ENCODE data around the gene CHD6. TPM values are rescaled to one million over a fixed set of nuclear protein-coding genes. Genes with fewer than 3 reads are reported as not detected.

The CHD6 gene
- total and polyA plus RNA-seq, 2 of the 13 experiments (the other 11 are each of a cell fraction or from before 2014, with no cell fraction given) = 14.4 to 52.0 TPM

DNA sequence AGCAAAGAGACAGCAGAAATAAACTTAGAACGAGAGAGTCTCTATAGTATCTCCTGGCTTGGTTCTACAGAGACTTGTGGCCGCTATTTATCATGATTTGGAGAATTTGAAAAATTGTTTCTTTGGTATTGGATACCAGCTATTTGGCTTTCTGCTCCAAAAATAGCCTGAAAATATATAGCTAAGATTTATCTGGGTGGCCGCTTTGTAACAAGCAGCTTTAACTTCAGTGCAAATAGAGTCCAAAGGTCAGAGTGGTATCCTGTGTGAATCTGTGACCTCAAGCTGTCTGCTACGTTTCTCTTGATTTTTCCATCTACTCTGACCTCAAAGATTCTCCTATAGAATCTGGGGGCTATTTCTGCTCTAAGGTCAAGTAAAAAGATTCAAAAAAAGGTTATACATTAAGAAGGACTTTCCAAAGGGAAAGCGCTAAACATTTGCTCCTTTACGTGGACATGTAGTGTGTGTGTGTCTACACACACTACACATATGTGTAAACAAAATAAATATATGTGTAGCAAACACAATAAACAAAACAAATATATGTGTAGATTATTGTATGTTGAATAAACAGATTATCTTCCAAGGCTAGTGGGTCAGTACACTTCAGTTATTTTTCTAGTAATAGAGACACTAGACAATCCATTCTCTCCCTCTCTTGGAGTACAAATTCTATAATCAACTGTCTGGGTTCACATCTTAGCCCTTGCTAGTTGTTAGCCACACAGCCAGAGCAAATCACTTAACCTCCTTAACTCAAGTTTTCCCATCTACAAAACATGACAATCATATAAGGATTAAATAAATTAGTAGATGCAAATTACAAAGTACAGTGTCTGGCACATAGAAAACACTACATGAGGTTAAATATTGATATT, 40.8 kb downstream of the CHD6 start (continued):
- TF ChIP-seq, protein P1, sequence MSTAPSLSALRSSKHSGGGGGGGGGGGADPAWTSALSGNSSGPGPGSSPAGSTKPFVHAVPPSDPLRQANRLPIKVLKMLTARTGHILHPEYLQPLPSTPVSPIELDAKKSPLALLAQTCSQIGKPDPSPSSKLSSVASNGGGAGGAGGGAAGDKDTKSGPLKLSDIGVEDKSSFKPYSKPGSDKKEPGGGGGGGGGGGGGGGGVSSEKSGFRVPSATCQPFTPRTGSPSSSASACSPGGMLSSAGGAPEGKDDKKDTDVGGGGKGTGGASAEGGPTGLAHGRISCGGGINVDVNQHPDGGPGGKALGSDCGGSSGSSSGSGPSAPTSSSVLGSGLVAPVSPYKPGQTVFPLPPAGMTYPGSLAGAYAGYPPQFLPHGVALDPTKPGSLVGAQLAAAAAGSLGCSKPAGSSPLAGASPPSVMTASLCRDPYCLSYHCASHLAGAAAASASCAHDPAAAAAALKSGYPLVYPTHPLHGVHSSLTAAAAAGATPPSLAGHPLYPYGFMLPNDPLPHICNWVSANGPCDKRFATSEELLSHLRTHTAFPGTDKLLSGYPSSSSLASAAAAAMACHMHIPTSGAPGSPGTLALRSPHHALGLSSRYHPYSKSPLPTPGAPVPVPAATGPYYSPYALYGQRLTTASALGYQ (CRISPR knock-in tag; IDR thresholded peaks at IDR 0.05) = 0 out of 2 replicates have a peak, but pooled peaks have one; percentile 40
- TF ChIP-seq TEAD3 (CRISPR knock-in tag; optimal IDR thresholded peaks at IDR 0.05; ENCODE audit: borderline replicate concordance) (no peak), ZNF614 (CRISPR knock-in tag; IDR thresholded peaks at IDR 0.05; ENCODE audit: borderline replicate concordance) (peak; percentile 28; the same call in 1 of the 2 replicates), RBFOX2 (IDR thresholded peaks at IDR 0.05; ENCODE audit: low read depth, low read length) (no peak), ISL2 (CRISPR knock-in tag; IDR thresholded peaks at IDR 0.05) (peak; percentile 26; the same call in 1 of the 2 replicates), ZNF33B (CRISPR knock-in tag; IDR thresholded peaks at IDR 0.05) (no peak), SP140L (CRISPR knock-in tag; IDR thresholded peaks at IDR 0.05; ENCODE audit: borderline replicate concordance) (0 out of 2 replicates have a peak, but pooled peaks have one; percentile 25), KLF6 (CRISPR knock-in tag; IDR thresholded peaks at IDR 0.05) (peak; percentile 45; the same call in 1 of the 2 replicates), ZNF205 (CRISPR knock-in tag; IDR thresholded peaks at IDR 0.05) (no peak), CBX5 (CRISPR knock-in tag; IDR thresholded peaks at IDR 0.05; ENCODE audit: borderline replicate concordance) (no peak), GATAD2A (CRISPR knock-in tag; IDR thresholded peaks at IDR 0.05) (peak; percentile 90), ZNF343 (CRISPR knock-in tag; IDR thresholded peaks at IDR 0.05) (0 out of 2 replicates have a peak, but pooled peaks have one; percentile 46), RARG (CRISPR knock-in tag; IDR thresholded peaks at IDR 0.05; ENCODE audit: low read depth) (no peak), ZNF292 (CRISPR knock-in tag; IDR thresholded peaks at IDR 0.05; ENCODE audit: borderline replicate concordance, low read depth) (peak; percentile 86; the same call in 1 of the 2 replicates), NCOA2 (CRISPR knock-in tag; IDR thresholded peaks at IDR 0.05) (peak; percentile 17), PHF21A (CRISPR knock-in tag; IDR thresholded peaks at IDR 0.05) (peak; percentile 65), CREM (IDR thresholded peaks at IDR 0.05) (peak; percentile 72), CREM (CRISPR knock-in tag; IDR thresholded peaks at IDR 0.05) (no peak), GFI1 (CRISPR knock-in tag; IDR thresholded peaks at IDR 0.05; ENCODE audit: borderline replicate concordance) (peak; percentile 59; the same call in 1 of the 2 replicates), RCOR2 (CRISPR knock-in tag; IDR thresholded peaks at IDR 0.05) (no peak)
- TF ChIP-seq, protein P2, sequence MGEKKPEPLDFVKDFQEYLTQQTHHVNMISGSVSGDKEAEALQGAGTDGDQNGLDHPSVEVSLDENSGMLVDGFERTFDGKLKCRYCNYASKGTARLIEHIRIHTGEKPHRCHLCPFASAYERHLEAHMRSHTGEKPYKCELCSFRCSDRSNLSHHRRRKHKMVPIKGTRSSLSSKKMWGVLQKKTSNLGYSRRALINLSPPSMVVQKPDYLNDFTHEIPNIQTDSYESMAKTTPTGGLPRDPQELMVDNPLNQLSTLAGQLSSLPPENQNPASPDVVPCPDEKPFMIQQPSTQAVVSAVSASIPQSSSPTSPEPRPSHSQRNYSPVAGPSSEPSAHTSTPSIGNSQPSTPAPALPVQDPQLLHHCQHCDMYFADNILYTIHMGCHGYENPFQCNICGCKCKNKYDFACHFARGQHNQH (CRISPR knock-in tag; IDR thresholded peaks at IDR 0.05) = peak; percentile 67; the same call in 1 of the 2 replicates
- TF ChIP-seq, protein P3, sequence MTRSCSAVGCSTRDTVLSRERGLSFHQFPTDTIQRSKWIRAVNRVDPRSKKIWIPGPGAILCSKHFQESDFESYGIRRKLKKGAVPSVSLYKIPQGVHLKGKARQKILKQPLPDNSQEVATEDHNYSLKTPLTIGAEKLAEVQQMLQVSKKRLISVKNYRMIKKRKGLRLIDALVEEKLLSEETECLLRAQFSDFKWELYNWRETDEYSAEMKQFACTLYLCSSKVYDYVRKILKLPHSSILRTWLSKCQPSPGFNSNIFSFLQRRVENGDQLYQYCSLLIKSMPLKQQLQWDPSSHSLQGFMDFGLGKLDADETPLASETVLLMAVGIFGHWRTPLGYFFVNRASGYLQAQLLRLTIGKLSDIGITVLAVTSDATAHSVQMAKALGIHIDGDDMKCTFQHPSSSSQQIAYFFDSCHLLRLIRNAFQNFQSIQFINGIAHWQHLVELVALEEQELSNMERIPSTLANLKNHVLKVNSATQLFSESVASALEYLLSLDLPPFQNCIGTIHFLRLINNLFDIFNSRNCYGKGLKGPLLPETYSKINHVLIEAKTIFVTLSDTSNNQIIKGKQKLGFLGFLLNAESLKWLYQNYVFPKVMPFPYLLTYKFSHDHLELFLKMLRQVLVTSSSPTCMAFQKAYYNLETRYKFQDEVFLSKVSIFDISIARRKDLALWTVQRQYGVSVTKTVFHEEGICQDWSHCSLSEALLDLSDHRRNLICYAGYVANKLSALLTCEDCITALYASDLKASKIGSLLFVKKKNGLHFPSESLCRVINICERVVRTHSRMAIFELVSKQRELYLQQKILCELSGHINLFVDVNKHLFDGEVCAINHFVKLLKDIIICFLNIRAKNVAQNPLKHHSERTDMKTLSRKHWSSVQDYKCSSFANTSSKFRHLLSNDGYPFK (CRISPR knock-in tag; IDR thresholded peaks at IDR 0.05; ENCODE audit: borderline replicate concordance) = no peak
- TF ChIP-seq, protein P4, sequence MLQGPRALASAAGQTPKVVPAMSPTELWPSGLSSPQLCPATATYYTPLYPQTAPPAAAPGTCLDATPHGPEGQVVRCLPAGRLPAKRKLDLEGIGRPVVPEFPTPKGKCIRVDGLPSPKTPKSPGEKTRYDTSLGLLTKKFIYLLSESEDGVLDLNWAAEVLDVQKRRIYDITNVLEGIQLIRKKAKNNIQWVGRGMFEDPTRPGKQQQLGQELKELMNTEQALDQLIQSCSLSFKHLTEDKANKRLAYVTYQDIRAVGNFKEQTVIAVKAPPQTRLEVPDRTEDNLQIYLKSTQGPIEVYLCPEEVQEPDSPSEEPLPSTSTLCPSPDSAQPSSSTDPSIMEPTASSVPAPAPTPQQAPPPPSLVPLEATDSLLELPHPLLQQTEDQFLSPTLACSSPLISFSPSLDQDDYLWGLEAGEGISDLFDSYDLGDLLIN (CRISPR knock-in tag; IDR thresholded peaks at IDR 0.05; ENCODE audit: borderline replicate concordance) = no peak

All from HepG2 (cell line).